ENCODE results near the gene KREMEN1. TPM values are rescaled to one million over a fixed set of nuclear protein-coding genes. Genes with fewer than 3 reads are reported as not detected.

KREMEN1 gene
- total and polyA plus RNA-seq, 12 donors: 4.3 to 58.7 (median 27.8) TPM

GRCh38 chr22:29149841-29150555 lies 77.2 kb downstream of the KREMEN1 start:
- peaks cover 56 to 59% of the 10 kb centered on the region in 2 donors for H3K4me1 ChIP-seq (replicated peaks in 1 of 2)
- 37 to 52% (median 41%) methylated on average over 9 to 16 of the region's 16 CpGs for WGBS, 4 donors
- no peaks in the 10 kb centered on the region for H3K36me3 ChIP-seq (replicated peaks in 1 of 2)
- no peaks in the 10 kb centered on the region for H3K9me3 ChIP-seq (replicated peaks in 1 of 3)
- H3K27ac ChIP-seq: peak overlapping the region in 4 of 5 donors; percentile 57 to 91 (median 74)
- H3K4me3 ChIP-seq: no peak overlapping the region
- peak in 6 of 7 donors; percentile 57 to 75 (median 65) for DNase-seq
- intact Hi-C loops (cut with DNase I): loop anchor here (5.0 to 10.0 kb wide), 3 partner anchors 75 to 295 kb away; partner anchors contain the start of gene KREMEN1 (in 2 of the 2)
- no peak for TF ChIP-seq POLR2A (IDR thresholded peaks at IDR 0.05)
- TF ChIP-seq, protein P1, sequence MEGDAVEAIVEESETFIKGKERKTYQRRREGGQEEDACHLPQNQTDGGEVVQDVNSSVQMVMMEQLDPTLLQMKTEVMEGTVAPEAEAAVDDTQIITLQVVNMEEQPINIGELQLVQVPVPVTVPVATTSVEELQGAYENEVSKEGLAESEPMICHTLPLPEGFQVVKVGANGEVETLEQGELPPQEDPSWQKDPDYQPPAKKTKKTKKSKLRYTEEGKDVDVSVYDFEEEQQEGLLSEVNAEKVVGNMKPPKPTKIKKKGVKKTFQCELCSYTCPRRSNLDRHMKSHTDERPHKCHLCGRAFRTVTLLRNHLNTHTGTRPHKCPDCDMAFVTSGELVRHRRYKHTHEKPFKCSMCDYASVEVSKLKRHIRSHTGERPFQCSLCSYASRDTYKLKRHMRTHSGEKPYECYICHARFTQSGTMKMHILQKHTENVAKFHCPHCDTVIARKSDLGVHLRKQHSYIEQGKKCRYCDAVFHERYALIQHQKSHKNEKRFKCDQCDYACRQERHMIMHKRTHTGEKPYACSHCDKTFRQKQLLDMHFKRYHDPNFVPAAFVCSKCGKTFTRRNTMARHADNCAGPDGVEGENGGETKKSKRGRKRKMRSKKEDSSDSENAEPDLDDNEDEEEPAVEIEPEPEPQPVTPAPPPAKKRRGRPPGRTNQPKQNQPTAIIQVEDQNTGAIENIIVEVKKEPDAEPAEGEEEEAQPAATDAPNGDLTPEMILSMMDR (IDR thresholded peaks at IDR 0.05): no peak
- H3K27me3 ChIP-seq: no peaks in the 10 kb centered on the region

- Histone ChIP-seq H3K27me3 (no peaks in the 10 kb centered on the region), H3K36me3 (replicated peaks in 1 of 2) (no peaks in the 10 kb centered on the region), H3K4me1 (replicated peaks in 1 of 2) (peaks cover 49 to 53% of the 10 kb centered on the region in 2 donors), H3K4me3 (no peak overlapping the region), H3K27ac (peak overlapping the region in 4 of 5 donors; percentile 57 to 91 (median 74)), H3K9me3 (replicated peaks in 1 of 3) (no peaks in the 10 kb centered on the region)
- 52 to 68% (median 59%) methylated on average over 8 to 9 of the region's 9 CpGs; no CpG with 5 or more reads in 1 of the 4 donors for WGBS, 4 donors
- peak in 4 of 7 donors; percentile 24 to 56 (median 42) for DNase-seq
- intact Hi-C loops (cut with DNase I): loop anchor here (5.0 to 10.0 kb wide), 3 partner anchors 76 to 296 kb away; partner anchors contain the start of gene KREMEN1 (in 2 of the 2)
- peak in 1 of 2 donors; percentile 25 for TF ChIP-seq POLR2A (IDR thresholded peaks at IDR 0.05)
- TF ChIP-seq, protein P1 (IDR thresholded peaks at IDR 0.05): no peak
These were observed 77.9 kb downstream of the KREMEN1 start for GRCh38 chr22:29150701-29151100.

- no peaks in the 10 kb centered on the region for H3K9me3 ChIP-seq (replicated peaks in 1 of 3)
- TF ChIP-seq, protein P1 (IDR thresholded peaks at IDR 0.05): no peak
- no peak for TF ChIP-seq POLR2A (IDR thresholded peaks at IDR 0.05)
- H3K27ac ChIP-seq: peak overlapping the region in 3 of 5 donors; percentile 68 to 91 (median 78)
- 96 to 99% (median 97%) methylated on average over 7 of the region's 7 CpGs for WGBS, 4 donors
- H3K4me3 ChIP-seq: no peak overlapping the region
- H3K27me3 ChIP-seq: no peaks in the 10 kb centered on the region
- H3K4me1 ChIP-seq (replicated peaks in 1 of 2): peaks cover 43 to 47% of the 10 kb centered on the region in 2 donors
- peak in 2 of 7 donors; percentile 18 to 24 for DNase-seq
- intact Hi-C loops (cut with DNase I): loop anchor here (5.0 to 10.0 kb wide), 3 partner anchors 77 to 297 kb away; partner anchors contain the start of gene KREMEN1 (in 2 of the 2)
- H3K36me3 ChIP-seq (replicated peaks in 1 of 2): no peaks in the 10 kb centered on the region
These were observed 78.5 kb downstream of the KREMEN1 start for GRCh38 chr22:29151316-29151715.
